MCF 10A (cell line): Measurements from ENCODE around the gene TMCC1. TPM values are rescaled to one million over a fixed set of nuclear protein-coding genes. Genes with fewer than 3 reads are reported as not detected.

Source experiments
- BruUV-seq: library from RNA; stranded (reverse); fragments of 400-500 nt; replicated peaks from 2 replicates; lab custom pipeline; 2021; lab: Mats Ljungman, UMichigan
- CTCF ChIA-PET: fragments of 300-600 bp; sonication (Branson Sonifier 250); formaldehyde crosslinking; extraction: SDS; loops from one replicate; lab custom pipeline; 2021; ENCODE audit warnings: antibody characterized with exemption, inconsistent platforms; lab: Yijun Ruan, JAX
- POLR2A ChIA-PET: fragments of 300-600, 350-650 bp; sonication (Branson Sonifier 250); formaldehyde crosslinking; extraction: SDS; loops from one replicate; lab custom pipeline; 2020; ENCODE audit warnings: antibody characterized with exemption, inconsistent platforms; lab: Yijun Ruan, JAX
- DNase-seq: peaks from one replicate; pipeline ENCODE4 v3.0.0-alpha.2; 2018; ENCODE audit not compliant: unreplicated experiment
- H3K27ac Mint-ChIP-seq: one replicate; pipeline ENCODE4 v1.8.0; 2022; ENCODE audit warnings: mild to moderate bottlenecking, low read depth, mixed read lengths; ENCODE audit not compliant: unreplicated experiment
- H3K27me3 Mint-ChIP-seq: one replicate; pipeline ENCODE4 v1.8.0; 2022; ENCODE audit warnings: mixed read lengths; ENCODE audit not compliant: insufficient read depth, unreplicated experiment
- H3K36me3 Mint-ChIP-seq: one replicate; pipeline ENCODE4 v1.8.0; 2022; ENCODE audit warnings: mild to moderate bottlenecking, moderate library complexity, mixed read lengths; ENCODE audit not compliant: insufficient read depth, unreplicated experiment
- H3K4me1 Mint-ChIP-seq: one replicate; pipeline ENCODE4 v1.8.0; 2022; ENCODE audit warnings: mixed read lengths; ENCODE audit not compliant: insufficient read depth, unreplicated experiment
- H3K4me3 Mint-ChIP-seq: one replicate; pipeline ENCODE4 v1.8.0; 2022; ENCODE audit warnings: mild to moderate bottlenecking, moderate library complexity, mixed read lengths; ENCODE audit not compliant: unreplicated experiment
- H3K9me3 Mint-ChIP-seq: one replicate; pipeline ENCODE4 v1.8.0; 2022; ENCODE audit warnings: mixed read lengths; ENCODE audit not compliant: unreplicated experiment
- CTCF ChIP-seq: fragments of 200-600 bp; IDR thresholded peaks from one replicate; pipeline ENCODE4 v1.8.0; 2022; ENCODE audit warnings: antibody characterized with exemption, mild to moderate bottlenecking; ENCODE audit not compliant: unreplicated experiment
- intact Hi-C: fragments of 100-400 bp; cut with micrococcal nuclease; formaldehyde crosslinking; loops from 2 replicates; pipeline ENCODE4 v1.14.1; 2022
- total RNA-seq: library from RNA; stranded (reverse); gene quantifications from 2 replicates; pipeline ENCODE4 v1.2.3, GENCODE V29; 2022

The TMCC1 gene
- total RNA-seq, 1 experiment from 2014 or later: 31.2 TPM

GRCh38 chr3:129653019-129653418 is 240.5 kb downstream of the TMCC1 start:
- CTCF ChIA-PET: interaction anchor here (0.7 to 2.8 kb wide), 8 partner anchors 12 to 275 kb away, joined by 3 to 29 read pairs (median 4); no protein-coding TSS in a partner anchor
- POLR2A ChIA-PET: no interaction called here
- Mint-ChIP-seq H3K4me1 (peaks cover 35% of the 10 kb centered on the region), H3K27ac (peak overlapping the region; percentile 71), H3K9me3 (no peaks in the 10 kb centered on the region), H3K36me3 (peaks cover 17% of the 10 kb centered on the region), H3K4me3 (no peak overlapping the region), H3K27me3 (no peaks in the 10 kb centered on the region)
- no peak for TF ChIP-seq CTCF
- no peak for DNase-seq
- no TSS peak for BruUV-seq
- intact Hi-C loops: loop anchor here (5.0 kb wide), 1 partner anchor 69 kb away; no protein-coding TSS in a partner anchor

GRCh38 chr3:129651435-129652202 is 241.9 kb downstream of the TMCC1 start:
- DNase-seq: peak; percentile 80
- peaks cover 21% of the 10 kb centered on the region for H3K36me3 Mint-ChIP-seq
- ChIA-PET POLR2A (no interaction called here), CTCF (interaction anchor here (0.8 to 1.2 kb wide), 2 partner anchors 173 to 176 kb away, joined by 3 to 8 read pairs; no protein-coding TSS in a partner anchor)
- peak overlapping the region; percentile 71 for H3K27ac Mint-ChIP-seq
- BruUV-seq: no TSS peak
- no peaks in the 10 kb centered on the region for H3K27me3 Mint-ChIP-seq
- no peak overlapping the region for H3K4me3 Mint-ChIP-seq
- H3K9me3 Mint-ChIP-seq: no peaks in the 10 kb centered on the region
- intact Hi-C loops: loop anchor here (1.0 to 5.0 kb wide), 2 partner anchors 71 to 144 kb away; no protein-coding TSS in a partner anchor
- peaks cover 27% of the 10 kb centered on the region for H3K4me1 Mint-ChIP-seq
- no peak for TF ChIP-seq CTCF

GRCh38 chr3:129650256-129650872 is 243.1 kb downstream of the TMCC1 start:
- peak; percentile 75 for TF ChIP-seq CTCF
- H3K4me1 Mint-ChIP-seq: peaks cover 21% of the 10 kb centered on the region
- no peaks in the 10 kb centered on the region for H3K27me3 Mint-ChIP-seq
- no peaks in the 10 kb centered on the region for H3K9me3 Mint-ChIP-seq
- intact Hi-C loops: loop anchor here (1.0 to 5.0 kb wide), 6 partner anchors 72 to 284 kb away; no protein-coding TSS in a partner anchor
- ChIA-PET POLR2A (interaction anchor here (0.8 to 1.0 kb wide), 3 partner anchors 22 to 179 kb away, joined by 3 read pairs; no protein-coding TSS in a partner anchor), CTCF (interaction anchor here (0.6 to 5.5 kb wide), 19 partner anchors 12 to 1319 kb away, joined by 3 to 170 read pairs (median 4); no protein-coding TSS in a partner anchor)
- H3K36me3 Mint-ChIP-seq: peaks cover 24% of the 10 kb centered on the region
- DNase-seq: peak; percentile 88
- H3K27ac Mint-ChIP-seq: no peak overlapping the region
- no peak overlapping the region for H3K4me3 Mint-ChIP-seq
- no TSS peak for BruUV-seq

- intact Hi-C loops: no loop called here
- DNase-seq: no peak
- no peak overlapping the region for H3K27ac Mint-ChIP-seq
- POLR2A ChIA-PET: interaction anchor here (0.6 kb wide), 1 partner anchor 262 kb away, joined by 3 read pairs; no protein-coding TSS in a partner anchor
- H3K36me3 Mint-ChIP-seq: peaks cover 24% of the 10 kb centered on the region
- CTCF ChIA-PET: interaction anchor here (0.5 to 5.5 kb wide), 13 partner anchors 17 to 285 kb away, joined by 3 to 170 read pairs (median 6); no protein-coding TSS in a partner anchor
- no TSS peak for BruUV-seq
- H3K4me3 Mint-ChIP-seq: no peak overlapping the region
- H3K4me1 Mint-ChIP-seq: peaks cover 21% of the 10 kb centered on the region
- H3K9me3 Mint-ChIP-seq: no peaks in the 10 kb centered on the region
- no peak for TF ChIP-seq CTCF
- H3K27me3 Mint-ChIP-seq: no peaks in the 10 kb centered on the region
Observed at GRCh38 chr3:129648391-129648790, 245.1 kb downstream of the TMCC1 start.
